HG03025 (cell line): ENCODE results near the gene AP1G2.

Experiments used
- ATAC-seq: cut with Tn5 transposase; IDR thresholded peaks from one replicate; pipeline ENCODE4 v1.9.1; 2021; ENCODE audit warnings: mild to moderate bottlenecking, moderate library complexity; ENCODE audit not compliant: unreplicated experiment, low FRiP score

Gene AP1G2

DNA sequence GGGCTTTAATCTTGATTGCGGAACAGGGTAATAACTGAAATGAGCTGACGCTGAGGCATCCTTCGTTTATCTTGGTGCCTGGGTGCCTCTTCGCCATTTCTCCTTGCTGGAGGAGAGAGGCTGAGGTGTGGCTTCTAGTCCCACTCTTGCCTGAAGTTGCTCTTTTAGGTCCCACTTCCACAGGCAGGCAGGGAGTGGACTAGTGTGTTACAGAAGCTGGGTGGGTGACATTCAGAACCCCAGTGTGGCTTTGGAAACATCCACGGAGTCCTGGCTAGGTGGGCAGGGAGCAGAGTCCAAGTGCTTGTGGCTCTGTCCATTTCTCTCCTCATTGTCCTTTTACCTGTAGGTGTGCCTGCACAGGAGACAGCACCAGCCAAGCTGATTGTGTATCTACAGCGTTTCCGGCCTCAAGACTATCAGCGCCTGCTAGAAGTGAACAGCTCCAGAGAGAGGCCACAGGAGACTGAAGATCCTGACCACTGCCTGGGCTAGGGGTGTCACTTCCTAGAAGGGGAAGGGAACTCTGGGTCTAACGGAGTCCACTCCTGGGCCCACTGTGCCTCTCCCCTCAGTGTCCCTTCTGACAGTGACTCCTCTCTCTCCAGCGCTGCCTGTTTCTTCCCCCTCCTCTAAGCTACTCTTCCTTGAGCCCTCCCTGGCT, 9.1 kb downstream of the AP1G2 start:
- ATAC-seq = no peak

DNA sequence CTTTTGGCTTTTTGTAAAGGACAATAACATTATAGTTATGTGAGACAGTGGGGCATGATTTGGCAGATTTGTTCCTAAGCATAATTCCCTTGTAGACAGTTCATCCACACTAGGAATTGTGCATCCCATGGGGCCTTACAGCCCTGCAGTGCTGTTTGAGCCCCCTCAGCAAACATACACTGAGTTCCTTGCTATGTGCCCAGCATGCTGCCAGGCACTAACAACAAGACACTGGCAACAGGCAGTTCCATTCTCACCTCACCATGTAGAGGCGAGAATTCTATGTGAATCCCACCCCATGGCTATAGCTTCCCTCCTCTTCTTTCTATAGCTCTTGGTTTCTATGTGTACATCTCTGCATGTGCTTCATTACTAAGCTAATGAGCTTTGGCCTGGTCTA, 9.6 kb downstream of the AP1G2 start:
- no peak for ATAC-seq

DNA sequence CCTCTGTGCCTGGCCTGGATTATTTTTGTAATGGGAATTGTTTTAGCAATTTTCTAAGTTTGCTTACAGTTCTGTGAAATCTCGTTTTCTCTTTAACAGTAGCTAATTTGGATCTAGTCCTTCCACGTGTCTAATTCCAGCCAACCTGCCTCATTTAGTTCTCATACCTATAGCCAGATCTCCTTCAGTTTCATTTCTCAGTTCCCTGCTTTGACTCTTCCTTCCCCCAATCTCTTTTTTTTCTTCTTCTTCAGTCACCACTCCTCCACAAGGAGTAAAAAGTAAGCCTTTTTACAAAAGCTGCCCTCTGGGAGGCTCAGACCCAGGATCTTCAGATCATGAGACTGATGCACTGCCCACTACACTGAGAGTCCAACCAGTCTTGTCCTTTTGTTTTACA, 10.1 kb downstream of the AP1G2 start:
- ATAC-seq = no peak

- no peak for ATAC-seq
These were observed 10.7 kb downstream of the AP1G2 start for GRCh38 chr14:23556700-23557440.

DNA sequence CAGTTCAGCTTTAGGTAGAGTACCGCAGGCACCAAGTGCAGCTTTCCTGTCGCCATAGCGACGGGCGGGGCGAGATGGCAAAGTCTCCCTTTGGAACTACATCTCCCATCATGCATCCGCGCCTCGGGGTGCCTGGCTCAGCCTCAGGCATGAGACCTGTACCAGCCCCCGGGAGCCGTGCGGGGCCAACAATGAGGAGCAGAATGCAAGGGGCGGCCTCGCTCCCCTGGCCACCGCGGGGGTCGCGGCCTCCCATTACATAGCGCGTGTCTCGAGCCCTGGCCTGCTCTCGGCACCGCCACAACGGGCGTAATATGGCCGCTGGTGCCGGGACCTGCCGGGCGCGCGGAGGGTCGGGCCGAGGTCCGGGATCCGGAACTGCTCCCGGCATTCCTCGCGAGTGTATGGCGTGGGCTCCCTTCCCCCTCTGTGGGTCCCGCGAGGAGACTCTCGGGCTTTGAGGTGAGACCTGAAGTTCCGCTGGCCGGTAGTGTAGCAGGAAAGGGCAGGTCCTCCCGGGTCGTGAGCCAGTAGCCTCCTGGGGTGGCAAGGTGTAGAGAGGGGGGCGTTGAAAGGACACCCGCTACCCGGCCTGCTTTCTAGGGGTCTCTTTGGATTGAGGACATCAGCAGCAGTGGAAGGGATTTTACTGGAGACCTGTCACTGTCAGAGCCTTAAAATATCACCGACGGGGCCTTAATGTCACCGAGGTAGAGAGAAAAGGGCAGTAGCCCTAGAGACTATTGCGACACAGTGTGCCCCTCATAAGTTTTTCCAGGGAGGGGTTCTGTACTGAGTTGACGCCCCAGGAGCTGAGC, 11.5 kb downstream of the AP1G2 start, which contains the start of gene THTPA:
THTPA (plus strand) TSS at position 390 of the 818 bp plus-strand sequence. CDS start 487 bp downstream, outside the sequence.
- ATAC-seq = peak; percentile 79

GRCh38 chr14:23555533-23555881, 12.1 kb downstream of the AP1G2 start:
- ATAC-seq = no peak

GRCh38 chr14:23551266-23552028, 16.1 kb downstream of the AP1G2 start, which contains the start of gene ZFHX2:
ZFHX2 (minus strand) TSS chr14:23551765; CDS start chr14:23535325, 16,440 bp downstream.
- ATAC-seq = peak; percentile 43

- no peak for ATAC-seq
These were observed 16.8 kb downstream of the AP1G2 start for GRCh38 chr14:23550812-23551265.

DNA sequence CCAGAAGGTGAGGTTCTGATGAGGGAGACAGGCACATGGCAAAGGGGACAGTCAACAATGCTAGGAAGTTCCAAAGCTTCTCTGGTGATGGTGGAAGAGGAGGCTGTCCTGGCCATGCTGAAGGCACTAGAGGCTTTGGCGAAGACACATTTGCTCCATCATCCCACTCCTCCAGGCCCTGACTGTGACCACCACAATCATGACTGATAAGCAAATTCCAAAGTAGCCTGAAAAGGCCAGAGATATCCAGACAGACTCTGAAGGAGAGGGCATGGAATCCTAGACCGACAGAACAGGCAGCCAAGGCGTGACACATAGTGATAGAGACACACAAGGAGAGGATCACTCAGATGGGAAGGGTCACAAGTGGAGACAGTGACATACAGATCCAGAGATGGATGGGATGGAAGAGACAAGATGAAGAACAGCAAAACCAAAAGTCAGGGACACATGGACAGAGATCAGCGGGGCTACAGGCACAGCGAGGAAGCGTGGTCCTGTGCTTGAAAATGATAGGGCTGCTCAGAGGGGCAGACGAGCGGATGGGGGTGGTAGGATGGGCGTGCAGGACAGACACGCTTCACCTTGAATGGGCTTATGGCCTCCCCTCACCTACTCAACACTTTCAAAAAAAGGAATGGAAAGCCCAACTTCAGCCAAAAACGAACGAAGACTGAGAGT, 17.3 kb downstream of the AP1G2 start:
- no peak for ATAC-seq

DNA sequence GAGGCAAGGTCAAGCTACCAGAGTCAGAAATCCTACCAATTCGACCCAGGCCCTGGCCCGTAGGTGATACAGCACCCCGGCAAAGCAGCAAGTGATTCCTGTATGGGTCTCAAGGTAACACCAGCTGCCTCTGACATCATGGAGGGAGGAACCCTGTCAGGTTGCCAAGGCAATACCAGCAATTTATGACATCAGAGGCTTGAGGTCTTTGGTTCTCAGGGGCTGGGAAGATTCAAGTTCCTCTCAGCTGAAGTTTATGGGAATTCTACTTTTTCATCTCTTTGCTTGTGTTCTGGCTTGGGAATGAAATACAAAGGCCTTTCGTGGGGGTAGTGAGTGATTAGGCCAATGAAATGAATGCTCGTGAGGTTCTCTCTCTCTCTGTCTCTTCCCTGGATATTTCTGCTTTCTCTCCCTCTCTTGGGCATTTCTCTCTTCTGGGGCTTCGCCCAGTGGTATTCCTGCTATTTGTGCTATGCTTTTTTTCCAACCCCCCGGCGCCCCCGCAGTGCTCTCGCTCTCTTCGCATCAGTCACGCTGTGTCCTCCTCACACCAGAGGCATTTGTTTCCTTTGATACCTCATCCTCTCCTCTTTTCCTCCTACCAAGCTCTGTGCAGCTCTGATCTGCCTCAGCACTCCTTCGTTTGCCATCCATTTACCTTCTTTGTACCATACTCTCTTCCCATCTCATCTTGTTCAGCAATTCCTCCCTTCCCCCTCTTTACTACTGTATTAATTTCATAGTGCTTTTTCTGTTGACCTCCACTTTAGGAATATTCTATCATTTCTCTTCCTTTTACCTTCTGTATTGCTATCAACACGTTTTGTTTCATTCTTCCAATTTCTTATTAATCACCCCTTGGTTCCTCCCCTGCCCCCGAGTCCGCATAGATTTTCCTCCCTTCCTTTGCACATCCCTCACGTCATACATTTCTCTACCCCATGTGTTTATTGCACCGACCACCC, 19.0 kb downstream of the AP1G2 start:
- no peak for ATAC-seq

GRCh38 chr14:23547924-23548323, 19.7 kb downstream of the AP1G2 start:
- no peak for ATAC-seq

GRCh38 chr14:23546450-23547035, 21.0 kb downstream of the AP1G2 start:
- ATAC-seq = no peak

DNA sequence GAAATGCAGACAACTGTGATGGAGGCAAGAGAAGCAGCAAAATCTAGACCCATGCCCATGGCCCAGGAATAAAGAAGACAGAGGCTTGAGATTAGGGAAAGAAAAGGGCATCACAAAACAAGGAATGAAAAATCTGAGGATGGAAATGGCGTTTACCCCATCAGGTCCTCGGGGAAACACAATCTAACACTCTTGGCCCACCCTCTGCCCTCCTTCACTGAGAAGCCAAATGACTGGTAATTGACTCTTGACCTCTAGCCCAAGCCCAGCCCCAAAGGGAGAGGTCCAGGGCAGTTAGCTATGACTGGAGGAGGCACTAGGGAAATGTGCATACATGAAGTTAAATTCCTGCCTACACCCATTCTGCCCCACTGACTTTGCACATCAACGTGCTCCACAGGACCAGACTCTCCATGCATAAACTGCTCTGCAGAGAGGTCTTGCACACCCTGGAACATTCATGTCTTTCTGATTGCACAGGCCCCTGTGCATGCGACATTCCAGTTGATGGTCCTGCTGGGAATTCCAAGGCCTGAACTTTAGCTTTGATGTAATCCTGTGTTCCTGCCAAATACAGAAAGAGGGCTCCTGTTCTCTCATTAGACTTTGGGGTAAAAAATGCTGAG, 21.7 kb downstream of the AP1G2 start:
- ATAC-seq = no peak

- ATAC-seq = no peak
These were observed 22.8 kb downstream of the AP1G2 start for GRCh38 chr14:23544511-23545447.

GRCh38 chr14:23543403-23543802, 24.2 kb downstream of the AP1G2 start:
- no peak for ATAC-seq

GRCh38 chr14:23542261-23542660, 25.3 kb downstream of the AP1G2 start:
- no peak for ATAC-seq

DNA sequence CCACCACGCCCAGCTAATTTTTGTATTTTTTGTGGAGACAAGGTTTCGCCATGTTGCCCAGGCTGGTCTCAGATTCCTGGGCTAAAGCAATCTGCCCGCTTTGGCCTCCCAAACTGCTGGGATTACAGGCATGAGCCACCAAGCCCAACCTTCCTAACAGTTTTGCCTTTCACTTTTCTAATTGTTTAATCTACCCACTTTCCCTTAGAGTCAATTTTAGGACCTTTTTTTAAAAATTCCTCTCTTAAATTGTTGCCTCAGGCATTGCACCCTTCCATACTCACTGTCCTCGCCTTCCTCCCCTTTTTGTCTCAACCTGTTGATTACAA, 27.5 kb downstream of the AP1G2 start:
- no peak for ATAC-seq
